NCI-H524 treated with DMSO at 0.1 percent for 48 hours (cell line): ENCODE measurements around the gene CDC34.

Experiments used
- DNase-seq: peaks from one replicate; lab custom pipeline; 2025; lab: John Stamatoyannopoulos, UW

The CDC34 gene

GRCh38 chr19:531753-532560 is at the start of gene CDC34:
TSS of gene CDC34 (plus strand) at chr19:531760. CDS start at chr19:531932, 172 bp downstream.
- DNase-seq: no peak

- DNase-seq: no peak
These were observed 49.1 kb upstream of the CDC34 start for GRCh38 chr19:482186-483041.

GRCh38 chr19:483332-484072 is 48.1 kb upstream of the CDC34 start:
- no peak for DNase-seq

GRCh38 chr19:484494-484893 is 47.1 kb upstream of the CDC34 start:
- DNase-seq: no peak

- no peak for DNase-seq
These were observed 46.5 kb upstream of the CDC34 start for GRCh38 chr19:485077-485476.

GRCh38 chr19:485583-486236 is 45.9 kb upstream of the CDC34 start:
- DNase-seq: peak; percentile 34

- DNase-seq: peak; percentile 43
These were observed 42.8 kb upstream of the CDC34 start for GRCh38 chr19:488505-489417.

GRCh38 chr19:489418-490196 is 42.0 kb upstream of the CDC34 start:
- DNase-seq: no peak

- DNase-seq: no peak
These were observed 40.3 kb upstream of the CDC34 start for GRCh38 chr19:491146-491741.

GRCh38 chr19:492091-492531 is 39.4 kb upstream of the CDC34 start:
- DNase-seq: no peak

GRCh38 chr19:493391-494170 is 38.0 kb upstream of the CDC34 start:
- DNase-seq: no peak

- no peak for DNase-seq
These were observed 37.1 kb upstream of the CDC34 start for GRCh38 chr19:494171-495080.

GRCh38 chr19:495081-495401 is 36.5 kb upstream of the CDC34 start:
- DNase-seq: no peak

GRCh38 chr19:495402-496111 is 36.0 kb upstream of the CDC34 start:
- DNase-seq: no peak

- no peak for DNase-seq
These were observed 35.4 kb upstream of the CDC34 start, which contains the start of gene MADCAM1 for GRCh38 chr19:496112-496665. TSS of gene MADCAM1 (plus strand) at chr19:496486. CDS start at chr19:496500, 14 bp downstream.

- DNase-seq: no peak
These were observed 34.6 kb upstream of the CDC34 start for GRCh38 chr19:496986-497385.

- DNase-seq: no peak
These were observed 34.1 kb upstream of the CDC34 start for GRCh38 chr19:497491-497868.
